HG02840 (cell line): Measurements from ENCODE around the gene CDO1.

ENCODE experiments used
- ATAC-seq: cut with Tn5 transposase; IDR thresholded peaks from one replicate; pipeline ENCODE4 v1.9.1; 2021; ENCODE audit warnings: mild to moderate bottlenecking, moderate library complexity, moderate number of reproducible peaks; ENCODE audit not compliant: unreplicated experiment, low FRiP score

CDO1 gene

DNA sequence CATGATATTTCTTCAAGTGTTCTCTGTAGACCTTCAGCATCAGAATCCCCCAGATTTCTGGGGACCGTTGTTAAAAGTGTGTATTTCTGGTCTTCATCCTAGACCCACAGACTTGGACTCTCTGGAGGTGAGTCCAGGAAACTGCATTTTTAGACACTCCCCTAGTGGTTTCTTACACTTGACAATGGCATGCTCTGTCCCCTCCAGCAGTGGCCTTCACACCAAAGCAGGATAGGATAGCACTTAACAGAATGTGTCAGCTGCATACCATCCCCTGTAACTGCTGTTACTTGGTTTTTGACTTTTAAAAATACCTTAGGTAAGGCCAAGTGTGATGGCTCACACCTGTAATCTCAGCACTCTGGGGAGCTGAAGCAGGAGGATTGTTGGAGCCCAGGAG, 20.8 kb downstream of the CDO1 start:
- ATAC-seq = no peak

DNA sequence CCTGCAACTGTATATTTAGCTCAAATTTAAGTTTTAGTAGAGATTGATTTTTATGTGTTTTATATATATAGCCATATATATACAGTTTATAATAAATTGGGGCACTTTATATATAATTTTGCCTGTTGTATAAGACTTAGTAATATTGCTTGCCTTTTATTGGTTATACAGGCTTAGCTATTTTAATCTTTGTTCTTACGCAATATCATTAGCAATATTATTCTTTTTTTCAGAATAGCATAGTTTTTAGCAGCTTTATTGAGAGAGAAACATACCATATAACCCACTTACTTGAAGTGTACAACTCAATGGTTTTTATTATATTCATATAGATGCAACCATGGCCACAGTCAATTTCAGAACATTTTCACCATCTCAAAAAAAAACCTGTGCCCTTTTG, 28.0 kb downstream of the CDO1 start:
- no peak for ATAC-seq

DNA sequence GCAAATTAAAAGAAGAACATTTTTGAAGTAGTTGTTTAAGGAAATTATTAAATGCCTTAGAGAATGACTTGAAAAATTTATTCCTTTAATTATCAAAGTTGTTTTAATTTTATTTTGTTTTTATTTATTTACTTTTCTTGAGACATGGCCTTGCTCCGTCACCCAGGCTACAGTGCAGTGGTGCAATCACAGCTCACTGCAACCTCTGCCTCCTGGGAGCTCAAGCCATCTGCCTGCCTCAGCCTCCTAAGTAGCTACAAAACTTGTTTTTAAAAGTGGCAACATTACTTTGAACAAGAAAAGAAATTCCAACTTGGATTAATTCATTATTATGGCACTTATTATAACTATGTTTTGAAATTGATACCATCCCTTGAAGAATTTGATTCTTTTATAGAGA, 29.0 kb downstream of the CDO1 start:
- no peak for ATAC-seq

DNA sequence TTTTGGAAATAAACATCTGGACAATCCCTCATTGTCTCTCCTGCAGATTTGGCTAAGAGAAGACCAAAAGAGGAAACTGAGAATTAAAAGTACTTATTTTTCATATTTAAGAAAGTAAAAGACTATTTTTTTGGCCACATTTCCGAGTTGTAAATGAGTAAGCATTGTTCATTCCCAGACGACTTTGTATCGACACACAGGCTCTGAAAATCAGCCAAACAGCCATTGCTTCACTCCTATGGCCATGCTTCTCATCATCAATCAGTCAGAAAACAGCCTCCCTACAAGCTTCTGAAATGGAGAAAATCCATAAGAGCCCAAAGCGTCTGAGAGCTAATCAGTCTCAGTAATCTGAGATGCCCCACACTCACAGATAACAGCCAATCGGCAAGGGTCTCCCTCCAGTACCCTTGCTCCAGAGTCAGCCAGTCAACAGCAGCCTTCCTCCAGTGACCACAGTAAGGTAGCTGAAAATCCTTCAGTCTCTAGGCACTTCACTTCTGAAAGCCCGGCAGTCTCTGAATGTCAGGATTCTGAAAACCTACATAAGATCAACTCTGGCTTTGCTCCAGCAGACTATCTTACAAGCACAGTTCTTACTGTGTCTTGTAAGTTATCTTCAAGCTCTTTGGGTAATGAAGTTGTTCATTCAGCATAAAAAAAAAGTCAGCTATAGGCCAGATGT, 30.9 kb downstream of the CDO1 start:
- ATAC-seq = no peak

DNA sequence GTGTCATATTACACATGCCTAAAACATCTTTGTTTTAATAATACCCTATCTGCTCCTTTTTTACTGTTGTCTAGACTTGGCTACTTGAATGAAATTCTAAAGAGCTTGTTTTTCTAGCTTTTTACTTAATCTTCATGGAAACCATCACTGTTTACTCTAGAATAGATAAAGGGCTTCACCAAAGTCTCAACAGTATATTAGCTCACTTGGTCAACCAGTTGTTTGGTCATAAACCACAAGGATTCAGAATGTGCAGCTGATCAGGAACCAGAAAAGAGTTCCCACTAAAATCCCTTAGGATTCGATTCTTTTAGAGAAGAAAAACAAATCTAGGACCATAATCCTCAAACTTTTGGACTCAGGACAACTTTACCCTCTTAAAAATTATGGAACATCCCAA, 38.0 kb downstream of the CDO1 start:
- no peak for ATAC-seq

DNA sequence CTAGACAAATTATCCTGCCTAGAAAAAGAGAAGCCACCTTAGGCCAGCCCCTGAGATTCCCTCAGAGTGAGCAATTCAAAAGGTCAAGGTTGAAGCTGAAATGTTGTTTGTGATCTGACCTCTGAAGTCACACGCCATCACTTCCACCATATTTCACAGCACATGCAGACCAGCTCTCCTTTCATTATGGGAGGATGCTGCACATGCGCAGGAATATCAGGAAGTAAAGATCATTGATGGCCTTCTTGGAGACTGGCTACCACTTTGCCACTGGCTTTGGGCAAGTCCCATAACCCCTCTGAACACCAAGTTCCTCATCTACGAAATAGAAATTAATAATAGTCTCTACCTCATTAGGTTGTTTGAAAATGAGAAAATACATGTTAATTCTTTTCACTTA, 39.5 kb downstream of the CDO1 start:
- ATAC-seq = no peak

DNA sequence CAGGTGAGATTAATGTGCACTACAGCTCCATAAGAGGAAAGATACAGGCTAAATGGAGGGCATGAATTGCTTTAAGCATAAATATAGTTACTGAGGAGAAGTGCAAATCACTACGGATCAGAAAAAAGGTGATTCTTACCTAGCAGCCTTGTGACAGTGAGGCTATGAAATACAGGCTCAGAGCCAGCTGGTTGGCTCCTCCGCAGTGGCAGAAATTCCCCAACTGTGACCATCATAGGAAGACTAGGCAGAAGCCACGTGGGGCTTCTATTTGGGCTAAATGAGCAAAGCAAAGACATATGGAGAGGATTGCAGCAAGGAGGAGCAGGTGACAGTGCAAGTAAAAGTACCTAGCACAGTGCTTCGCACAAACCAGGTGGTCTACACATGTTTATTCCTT, 40.5 kb downstream of the CDO1 start:
- no peak for ATAC-seq

DNA sequence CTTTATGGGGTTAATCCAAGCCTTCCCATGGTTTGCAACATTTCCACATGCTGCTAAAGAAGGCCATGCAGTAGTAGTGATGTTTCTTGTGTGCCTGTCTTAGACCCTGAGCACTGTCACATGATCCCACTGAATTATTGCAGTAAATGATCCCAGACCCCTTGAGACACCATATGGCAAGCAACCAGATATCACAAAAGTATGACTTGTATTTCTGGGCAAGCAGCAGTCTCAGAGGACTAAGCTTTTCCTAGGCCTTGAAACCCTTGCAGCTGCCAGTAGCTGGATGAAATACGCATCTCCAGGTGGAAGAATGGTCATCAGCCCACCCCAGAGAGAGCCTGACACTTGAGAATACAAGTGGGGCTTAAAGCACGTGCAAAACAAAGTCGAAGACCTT, 41.8 kb downstream of the CDO1 start:
- ATAC-seq = no peak

DNA sequence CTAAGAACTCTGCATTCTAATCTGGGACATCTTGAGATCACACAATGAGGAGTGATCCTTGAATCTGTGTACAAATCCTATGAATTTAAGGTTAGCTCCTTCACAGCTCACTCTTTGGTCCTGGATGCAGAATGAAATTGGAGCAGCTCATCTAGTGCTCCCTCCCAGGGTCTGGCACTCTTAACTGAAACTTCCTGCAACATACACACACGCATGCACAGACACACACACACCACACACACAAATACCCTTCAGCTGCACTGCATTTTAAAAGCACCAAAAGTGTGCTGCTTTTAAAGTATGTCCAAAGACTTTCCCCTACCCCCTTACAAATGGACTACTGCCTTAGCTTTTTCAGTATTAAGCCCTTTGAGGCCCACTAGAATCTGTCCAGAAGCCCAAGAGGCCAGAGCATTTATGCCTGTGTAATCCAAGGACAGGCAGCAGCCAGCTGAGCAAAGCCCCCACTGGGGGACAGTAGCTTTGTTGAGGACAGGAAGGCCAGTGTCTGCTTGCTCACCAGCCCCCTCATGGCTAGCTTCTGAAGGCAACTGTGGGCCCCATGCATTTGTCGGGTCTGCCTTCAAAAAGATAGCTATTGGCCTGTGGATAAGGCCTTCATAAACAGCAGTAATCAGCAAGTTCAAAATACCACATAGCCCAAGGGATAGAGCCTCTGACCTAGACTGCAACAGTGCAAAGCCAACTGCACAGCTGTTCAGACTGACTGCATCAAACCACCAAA, 43.6 kb downstream of the CDO1 start:
- ATAC-seq = no peak

DNA sequence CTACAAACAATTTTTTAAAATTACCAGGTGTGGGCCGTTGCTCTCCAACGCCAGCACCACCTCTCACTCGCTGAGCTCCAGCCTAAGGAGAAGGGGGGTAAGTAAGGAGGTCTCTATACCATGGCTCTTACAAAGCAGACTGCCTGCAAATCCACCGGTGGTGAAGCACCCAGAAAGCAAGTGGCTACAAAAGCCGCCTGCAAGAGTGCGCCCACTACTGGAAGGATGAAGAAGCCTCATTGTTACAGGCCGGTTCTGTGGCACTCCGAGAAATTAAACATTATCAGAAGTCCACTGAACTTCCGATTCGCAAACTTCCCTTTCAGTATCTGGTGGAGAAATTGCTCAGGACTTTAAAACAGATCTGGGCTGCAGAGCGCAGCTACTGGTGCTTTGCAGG, 46.0 kb downstream of the CDO1 start:
- no peak for ATAC-seq

DNA sequence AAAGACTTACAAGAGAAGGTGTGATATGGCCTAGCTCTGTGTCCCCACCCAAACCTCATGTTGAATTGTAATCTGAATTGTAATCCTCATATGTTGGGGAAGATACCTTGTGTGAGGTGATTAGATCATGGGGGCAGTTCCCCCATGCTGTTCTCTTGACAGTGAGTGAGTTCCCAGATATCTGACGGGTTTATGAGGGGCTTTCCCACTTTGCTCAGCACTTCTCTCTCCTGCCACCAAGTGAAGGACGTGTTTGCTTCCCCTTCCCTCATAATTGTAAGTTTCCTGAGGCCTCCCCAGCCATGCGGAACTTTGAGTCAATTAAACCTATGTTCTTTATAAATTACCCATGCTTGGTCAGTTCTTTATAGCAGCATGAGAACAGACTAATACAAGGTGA, 49.0 kb downstream of the CDO1 start:
- ATAC-seq = no peak

DNA sequence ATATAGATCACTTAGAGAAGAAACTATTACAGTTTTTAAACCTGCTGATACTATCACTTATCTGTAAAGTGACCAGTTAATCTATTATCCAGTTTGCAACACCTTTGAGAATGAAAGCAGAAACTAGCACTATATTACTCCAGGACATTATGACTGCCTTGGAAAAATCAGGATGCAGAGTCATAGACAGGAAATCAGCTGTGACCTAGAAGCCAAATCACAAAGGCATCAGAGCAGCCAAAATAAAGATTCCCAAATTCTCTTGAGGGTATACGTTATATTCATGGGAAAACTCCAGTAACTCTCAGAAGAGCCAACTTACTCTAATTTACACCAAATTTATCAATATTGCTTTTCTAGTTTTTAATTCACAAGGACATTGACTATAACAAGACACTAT, 49.9 kb downstream of the CDO1 start:
- ATAC-seq = no peak

DNA sequence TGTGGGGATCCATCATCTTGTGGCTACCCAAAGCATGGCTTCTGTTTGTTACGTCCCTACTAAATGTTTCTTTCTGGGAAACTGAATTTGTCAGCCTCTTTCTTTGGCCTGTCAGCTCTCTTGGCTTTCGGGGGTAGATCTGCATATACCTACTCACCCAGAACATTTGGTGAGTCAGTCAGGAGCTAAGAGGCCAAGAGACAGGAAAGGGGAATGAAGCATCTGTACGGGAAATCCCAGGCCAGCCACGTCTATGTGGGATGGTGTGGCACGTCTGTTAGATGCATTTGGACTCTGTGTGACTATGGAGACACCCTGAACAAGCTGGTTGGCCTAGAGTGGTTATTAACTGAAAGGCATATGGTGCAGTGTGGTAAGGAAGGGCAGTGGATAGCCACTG, 58.1 kb downstream of the CDO1 start:
- ATAC-seq = no peak

DNA sequence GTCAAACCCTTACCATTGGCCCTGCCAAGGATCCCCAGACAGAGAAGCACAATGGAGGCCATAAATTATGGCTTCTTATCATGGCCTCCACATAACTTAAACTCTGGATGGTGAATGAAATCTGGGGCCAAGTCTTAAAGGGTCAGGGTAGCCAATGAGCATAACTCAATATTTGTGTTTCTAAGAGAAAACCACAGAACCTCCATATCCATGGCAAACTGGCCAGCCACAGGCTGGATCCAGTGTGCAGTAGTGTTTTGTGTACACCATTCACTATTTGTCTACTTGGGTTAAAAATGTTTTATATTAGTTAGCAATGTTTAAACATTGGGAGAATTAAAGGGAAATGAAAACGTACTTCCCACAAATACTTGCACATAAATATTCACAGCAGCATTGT, 60.8 kb downstream of the CDO1 start:
- ATAC-seq = no peak
